K562 (cell line): ENCODE data around the gene PRSS27. TPM values are rescaled to one million over a fixed set of nuclear protein-coding genes. Genes with fewer than 3 reads are reported as not detected.

Experiments
- ATF1 ChIP-seq, 2 experiments: fragments of 450-650 bp in 1 of 2; IDR thresholded peaks; 2 replicates each; pipeline ENCODE4 v1.6.1; 2016; ENCODE audit warnings: missing compliant biosample characterization in 1 of 2, missing genetic modification characterization in 1 of 2
- BDP1 ChIP-seq: IDR thresholded peaks from 3 replicates; pipeline ENCODE4 v1.6.1; 2011; ENCODE audit not compliant: insufficient read length, insufficient read depth
- CBFA2T3 ChIP-seq: fragments of 450-650 bp; IDR thresholded peaks from 2 replicates; pipeline ENCODE4 v1.6.1; 2017
- EZH2 ChIP-seq: IDR thresholded peaks from 2 replicates; pipeline ENCODE4 v1.6.1; 2012; ENCODE audit warnings: low read depth, mild to moderate bottlenecking, inconsistent platforms, low read length, borderline replicate concordance
- FIP1L1 ChIP-seq: fragments of 200-400 bp; formaldehyde crosslinking; IDR thresholded peaks from 2 replicates; pipeline ENCODE4 v1.6.1; 2018; ENCODE audit warnings: mild to moderate bottlenecking, low read depth, low read length; ENCODE audit not compliant: poor library complexity, severe bottlenecking
- GATAD2A ChIP-seq: fragments of 450-650 bp; IDR thresholded peaks from 2 replicates; pipeline ENCODE4 v1.6.1; 2017
- HEY1 ChIP-seq: fragments of 250-450 bp; sonication (Bioruptor Pico); IDR thresholded peaks from 2 replicates; pipeline ENCODE4 v1.5.0; 2020; ENCODE audit warnings: mild to moderate bottlenecking, moderate library complexity, borderline replicate concordance
- MAFG ChIP-seq: fragments of 450-650 bp; conservative IDR thresholded peaks from 2 replicates; pipeline ENCODE4 v1.6.1; 2016; ENCODE audit warnings: missing genetic modification characterization, missing compliant biosample characterization
- MECOM ChIP-seq: fragments of 250-450 bp; sonication (Bioruptor Pico); IDR thresholded peaks from 2 replicates; pipeline ENCODE4 v1.8.0; 2022; ENCODE audit warnings: inconsistent platforms
- MEIS2 ChIP-seq: fragments of 450-650 bp; IDR thresholded peaks from 2 replicates; pipeline ENCODE4 v1.6.1; 2014; ENCODE audit warnings: mild to moderate bottlenecking; ENCODE audit not compliant: partially characterized antibody
- NONO ChIP-seq, 2 experiments: fragments of 200-400 bp in 1 of 2; fragments of 450-650 bp in 1 of 2; formaldehyde crosslinking in 1 of 2; IDR thresholded peaks; 2 replicates each; pipeline ENCODE4 v1.6.1; 2017; ENCODE audit warnings: low read depth in 2 of 2, mild to moderate bottlenecking in 2 of 2, moderate library complexity in 2 of 2, low read length in 1 of 2
- POLR2AphosphoS2 ChIP-seq: IDR thresholded peaks from 2 replicates; pipeline ENCODE4 v1.6.1; 2012; ENCODE audit warnings: low read length, improper control_type of control experiment
- RBFOX2 ChIP-seq: fragments of 200-400 bp; formaldehyde crosslinking; IDR thresholded peaks from 2 replicates; pipeline ENCODE4 v1.6.1; 2017; ENCODE audit warnings: low read depth, mild to moderate bottlenecking, low read length, moderate library complexity
- ZFP36 ChIP-seq: fragments of 150-350 bp; IDR thresholded peaks from 2 replicates; pipeline ENCODE4 v1.6.1; 2018; ENCODE audit warnings: low read length, low read depth; ENCODE audit not compliant: partially characterized antibody
- ZNF174 ChIP-seq: fragments of 250-450 bp; sonication (Bioruptor Pico); IDR thresholded peaks from 2 replicates; pipeline ENCODE4 v1.4.0; 2020; ENCODE audit warnings: mild to moderate bottlenecking
- ZNF175 ChIP-seq: fragments of 200-800 bp; sonication (Bioruptor generic); IDR thresholded peaks from 2 replicates; pipeline ENCODE4 v1.6.1; 2016; ENCODE audit warnings: low read depth, mild to moderate bottlenecking, missing genetic modification characterization, missing compliant biosample characterization
- ZNF253 ChIP-seq: fragments of 250-450 bp; sonication (Bioruptor Pico); conservative IDR thresholded peaks from 2 replicates; pipeline ENCODE4 v1.6.1; 2021; ENCODE audit warnings: mild to moderate bottlenecking
- ZNF583 ChIP-seq: fragments of 250-450 bp; sonication (Bioruptor Pico); IDR thresholded peaks from 2 replicates; pipeline ENCODE4 v1.4.0; 2020
- ZNF778 ChIP-seq: fragments of 450-650 bp; formaldehyde crosslinking; IDR thresholded peaks from 2 replicates; pipeline ENCODE4 v1.4.0; 2020; ENCODE audit warnings: mild to moderate bottlenecking, moderate library complexity
- polyA plus RNA-seq, 8 experiments: library from polyadenylated mRNA; depleted of rRNA in 4 of 8; stranded (reverse) in 5 of 8; unstranded in 3 of 8; fragments of >200 nt; fragmentation: Nextera tagmentation in 2 of 8; fragmentation: Illumina TruSeq in 1 of 8; extraction: Ambion mirVana in 2 of 8; extraction: Trizol in 1 of 8; gene quantifications; 2 replicates each; pipeline versions ENCODE4 v1.2.1 to v1.2.3, GENCODE V29; 2011 to 2014; ENCODE audit warnings: inconsistent platforms in 1 of 8, missing spikeins in 1 of 8
- total RNA-seq, 7 experiments: library from RNA; depleted of rRNA in 6 of 7; stranded (reverse); fragments of >200 nt in 6 of 7; fragmentation: Illumina TruSeq in 2 of 7; extraction: Trizol in 2 of 7; gene quantifications; 2 replicates each; pipeline versions ENCODE4 v1.2.1 to v1.2.3, GENCODE V29; 2011 to 2021; ENCODE audit warnings: low replicate concordance in 1 of 7
- TF ChIP-seq, protein P1 (sequence below): sonication (generic); formaldehyde crosslinking; IDR thresholded peaks from 2 replicates; pipeline ENCODE4 v1.8.0; 2023; ENCODE audit warnings: missing genetic modification reagents, mild to moderate bottlenecking, borderline replicate concordance
- TF ChIP-seq, protein P2 (sequence below): fragments of 250-450 bp; sonication (Bioruptor Pico); IDR thresholded peaks from 2 replicates; pipeline ENCODE4 v1.4.0; 2020; ENCODE audit warnings: borderline replicate concordance

Gene PRSS27
- total and polyA plus RNA-seq, 9 of the 15 experiments (the other 6 are each of a cell fraction or from before 2014, with no cell fraction given): 0.09 to 0.20 (median 0.17) TPM; not detected in 5

DNA sequence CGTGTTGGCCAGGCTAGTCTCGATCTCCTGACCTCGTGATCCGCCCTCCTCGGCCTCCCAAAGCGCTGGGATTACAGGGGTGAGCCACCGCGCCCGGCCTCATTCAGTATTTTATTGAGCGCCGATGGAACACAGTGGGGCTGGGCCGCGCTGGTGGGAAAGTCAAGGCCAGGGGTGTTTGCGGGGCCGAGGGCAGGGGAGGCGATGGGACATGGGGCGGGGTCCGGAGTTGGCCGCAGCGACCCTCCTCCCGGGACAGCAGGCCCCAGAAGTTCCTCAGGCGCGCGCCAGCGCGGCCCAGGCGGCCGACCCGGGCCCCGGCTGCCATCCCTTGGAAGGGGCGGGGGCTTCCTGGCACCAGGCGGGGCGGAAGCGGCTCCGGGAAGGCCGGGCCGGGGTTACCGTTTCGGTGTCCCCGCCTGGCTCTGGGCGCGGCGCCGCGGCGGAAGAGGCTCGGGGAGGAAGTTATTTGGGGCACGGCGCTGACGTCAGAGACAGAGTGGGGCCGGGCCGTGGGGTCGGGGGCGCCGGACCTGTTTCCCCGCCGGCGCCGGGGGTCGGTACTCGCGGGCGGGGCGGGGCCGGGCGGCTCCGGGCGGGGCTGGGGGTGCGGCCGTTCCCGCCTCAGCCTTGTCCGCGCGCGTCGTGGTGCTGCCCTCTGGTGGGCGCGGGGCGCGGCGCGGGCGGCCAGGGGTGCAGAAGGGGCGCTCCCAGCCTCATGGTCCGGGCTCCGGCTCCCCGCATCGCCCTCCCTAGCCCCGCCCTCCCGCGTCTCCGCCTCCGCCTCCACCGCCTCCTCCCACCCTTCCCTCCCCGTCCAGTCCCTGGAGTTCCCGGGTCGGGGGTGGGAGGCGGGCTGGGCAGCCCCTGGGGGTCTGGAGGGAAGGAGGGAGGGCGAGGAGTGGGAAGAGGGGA is 952 bp upstream of the PRSS27 start (continued):
- TF ChIP-seq, protein P1, sequence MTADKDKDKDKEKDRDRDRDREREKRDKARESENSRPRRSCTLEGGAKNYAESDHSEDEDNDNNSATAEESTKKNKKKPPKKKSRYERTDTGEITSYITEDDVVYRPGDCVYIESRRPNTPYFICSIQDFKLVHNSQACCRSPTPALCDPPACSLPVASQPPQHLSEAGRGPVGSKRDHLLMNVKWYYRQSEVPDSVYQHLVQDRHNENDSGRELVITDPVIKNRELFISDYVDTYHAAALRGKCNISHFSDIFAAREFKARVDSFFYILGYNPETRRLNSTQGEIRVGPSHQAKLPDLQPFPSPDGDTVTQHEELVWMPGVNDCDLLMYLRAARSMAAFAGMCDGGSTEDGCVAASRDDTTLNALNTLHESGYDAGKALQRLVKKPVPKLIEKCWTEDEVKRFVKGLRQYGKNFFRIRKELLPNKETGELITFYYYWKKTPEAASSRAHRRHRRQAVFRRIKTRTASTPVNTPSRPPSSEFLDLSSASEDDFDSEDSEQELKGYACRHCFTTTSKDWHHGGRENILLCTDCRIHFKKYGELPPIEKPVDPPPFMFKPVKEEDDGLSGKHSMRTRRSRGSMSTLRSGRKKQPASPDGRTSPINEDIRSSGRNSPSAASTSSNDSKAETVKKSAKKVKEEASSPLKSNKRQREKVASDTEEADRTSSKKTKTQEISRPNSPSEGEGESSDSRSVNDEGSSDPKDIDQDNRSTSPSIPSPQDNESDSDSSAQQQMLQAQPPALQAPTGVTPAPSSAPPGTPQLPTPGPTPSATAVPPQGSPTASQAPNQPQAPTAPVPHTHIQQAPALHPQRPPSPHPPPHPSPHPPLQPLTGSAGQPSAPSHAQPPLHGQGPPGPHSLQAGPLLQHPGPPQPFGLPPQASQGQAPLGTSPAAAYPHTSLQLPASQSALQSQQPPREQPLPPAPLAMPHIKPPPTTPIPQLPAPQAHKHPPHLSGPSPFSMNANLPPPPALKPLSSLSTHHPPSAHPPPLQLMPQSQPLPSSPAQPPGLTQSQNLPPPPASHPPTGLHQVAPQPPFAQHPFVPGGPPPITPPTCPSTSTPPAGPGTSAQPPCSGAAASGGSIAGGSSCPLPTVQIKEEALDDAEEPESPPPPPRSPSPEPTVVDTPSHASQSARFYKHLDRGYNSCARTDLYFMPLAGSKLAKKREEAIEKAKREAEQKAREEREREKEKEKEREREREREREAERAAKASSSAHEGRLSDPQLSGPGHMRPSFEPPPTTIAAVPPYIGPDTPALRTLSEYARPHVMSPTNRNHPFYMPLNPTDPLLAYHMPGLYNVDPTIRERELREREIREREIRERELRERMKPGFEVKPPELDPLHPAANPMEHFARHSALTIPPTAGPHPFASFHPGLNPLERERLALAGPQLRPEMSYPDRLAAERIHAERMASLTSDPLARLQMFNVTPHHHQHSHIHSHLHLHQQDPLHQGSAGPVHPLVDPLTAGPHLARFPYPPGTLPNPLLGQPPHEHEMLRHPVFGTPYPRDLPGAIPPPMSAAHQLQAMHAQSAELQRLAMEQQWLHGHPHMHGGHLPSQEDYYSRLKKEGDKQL (CRISPR knock-in tag): no peak
- peak; percentile 78 for TF ChIP-seq ATF1 (CRISPR knock-in tag; IDR thresholded peaks at IDR 0.05)
- peak; percentile 84 for TF ChIP-seq ATF1 (tag; IDR thresholded peaks at IDR 0.05)
- no peak for TF ChIP-seq MAFG (tag)
- no peak for TF ChIP-seq NONO (IDR thresholded peaks at IDR 0.05; ENCODE audit: low read depth in 2 of 2, low read length in 1 of 2)
- TF ChIP-seq RBFOX2: peak; percentile 84
- TF ChIP-seq FIP1L1: peak; percentile 78
- no peak for TF ChIP-seq CBFA2T3
- TF ChIP-seq EZH2: no peak
- no peak for TF ChIP-seq ZNF583 (CRISPR knock-in tag)
- no peak for TF ChIP-seq ZNF778
- no peak for TF ChIP-seq ZNF253 (CRISPR knock-in tag)
- TF ChIP-seq MEIS2: no peak
- TF ChIP-seq POLR2AphosphoS2: no peak
- TF ChIP-seq MECOM (CRISPR knock-in tag): no peak
- no peak for TF ChIP-seq HEY1 (CRISPR knock-in tag)
- no peak for TF ChIP-seq GATAD2A
- no peak for TF ChIP-seq BDP1
- no peak for TF ChIP-seq ZFP36
- no peak for TF ChIP-seq ZNF175 (CRISPR knock-in tag)
- TF ChIP-seq, protein P2, sequence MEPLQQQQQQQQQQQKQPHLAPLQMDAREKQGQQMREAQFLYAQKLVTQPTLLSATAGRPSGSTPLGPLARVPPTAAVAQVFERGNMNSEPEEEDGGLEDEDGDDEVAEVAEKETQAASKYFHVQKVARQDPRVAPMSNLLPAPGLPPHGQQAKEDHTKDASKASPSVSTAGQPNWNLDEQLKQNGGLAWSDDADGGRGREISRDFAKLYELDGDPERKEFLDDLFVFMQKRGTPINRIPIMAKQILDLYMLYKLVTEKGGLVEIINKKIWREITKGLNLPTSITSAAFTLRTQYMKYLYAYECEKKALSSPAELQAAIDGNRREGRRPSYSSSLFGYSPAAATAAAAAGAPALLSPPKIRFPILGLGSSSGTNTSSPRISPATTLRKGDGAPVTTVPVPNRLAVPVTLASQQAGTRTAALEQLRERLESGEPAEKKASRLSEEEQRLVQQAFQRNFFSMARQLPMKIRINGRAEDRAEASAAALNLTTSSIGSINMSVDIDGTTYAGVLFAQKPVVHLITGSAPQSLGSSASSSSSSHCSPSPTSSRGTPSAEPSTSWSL (CRISPR knock-in tag): no peak
- no peak for TF ChIP-seq ZNF174
